GM23338 (cell line): ENCODE results near the gene TMUB1. TPM values are rescaled to one million over a fixed set of nuclear protein-coding genes. Genes with fewer than 3 reads are reported as not detected.

Experiments used
- ATAC-seq: fragments of 200-7000 bp; cut with Tn5 transposase; 3 replicates; pipeline ENCODE4 v1.9.1; 2020
- DNase-seq: peaks from one replicate; pipeline ENCODE4 v3.0.0-alpha.2; 2015; ENCODE audit warnings: low spot score
- H2AFZ ChIP-seq: fragments of 200-600 bp; sonication (generic); 2 replicates; pipeline ENCODE4 v1.8.0; 2016; ENCODE audit warnings: antibody characterized with exemption, mild to moderate bottlenecking, moderate library complexity
- H3F3A ChIP-seq: fragments of 200-600 bp; sonication (generic); replicated peaks from 2 replicates; pipeline ENCODE4 v1.8.0; 2017; ENCODE audit warnings: antibody characterized with exemption, mixed run types, low read depth
- H3K27ac ChIP-seq: fragments of 200-600 bp; sonication (generic); 2 replicates; pipeline ENCODE4 v1.6.1; 2016; ENCODE audit warnings: low read depth
- H3K27me3 ChIP-seq: fragments of 200-600 bp; sonication (generic); 2 replicates; pipeline ENCODE4 v1.8.0; 2016; ENCODE audit warnings: mild to moderate bottlenecking, mixed run types, moderate library complexity; ENCODE audit not compliant: insufficient read depth
- H3K36me3 ChIP-seq: fragments of 200-600 bp; sonication (generic); 2 replicates; pipeline ENCODE4 v1.8.0; 2016; ENCODE audit warnings: mild to moderate bottlenecking; ENCODE audit not compliant: insufficient read depth
- H3K4me1 ChIP-seq: fragments of 200-600 bp; sonication (generic); 2 replicates; pipeline ENCODE4 v1.8.0; 2016; ENCODE audit warnings: mild to moderate bottlenecking, moderate library complexity; ENCODE audit not compliant: insufficient read depth
- H3K4me2 ChIP-seq: fragments of 200-600 bp; sonication (generic); 2 replicates; pipeline ENCODE4 v1.7.1; 2017; ENCODE audit warnings: mixed run types
- H3K4me3 ChIP-seq: fragments of 200-600 bp; sonication (generic); 2 replicates; pipeline ENCODE4 v1.6.1; 2016; ENCODE audit warnings: mixed run types
- H3K79me2 ChIP-seq: fragments of 200-600 bp; sonication (generic); replicated peaks from 2 replicates; pipeline ENCODE4 v1.8.0; 2017; ENCODE audit warnings: mild to moderate bottlenecking; ENCODE audit not compliant: insufficient read depth
- H3K9me2 ChIP-seq: fragments of 200-600 bp; sonication (generic); 2 replicates; pipeline ENCODE4 v1.8.0; 2017; ENCODE audit not compliant: insufficient read depth
- H4K20me1 ChIP-seq: fragments of 200-600 bp; sonication (generic); replicated peaks from 2 replicates; pipeline ENCODE4 v1.8.0; 2017; ENCODE audit warnings: mild to moderate bottlenecking; ENCODE audit not compliant: insufficient read depth
- H3K27ac Mint-ChIP-seq: 2 replicates; pipeline ENCODE4 v1.8.0; 2020; ENCODE audit warnings: inconsistent platforms, mild to moderate bottlenecking, moderate library complexity, mixed read lengths
- H3K27me3 Mint-ChIP-seq: 3 replicates; pipeline ENCODE4 v1.8.0; 2022; ENCODE audit warnings: low read depth, mild to moderate bottlenecking, moderate library complexity, mixed read lengths, inconsistent platforms; ENCODE audit not compliant: insufficient read depth, poor library complexity
- H3K36me3 Mint-ChIP-seq: 3 replicates; pipeline ENCODE4 v1.8.0; 2021; ENCODE audit warnings: low read depth, mild to moderate bottlenecking, inconsistent platforms, moderate library complexity, mixed read lengths
- H3K4me1 Mint-ChIP-seq: 3 replicates; pipeline ENCODE4 v1.8.0; 2020; ENCODE audit warnings: mild to moderate bottlenecking, inconsistent platforms, mixed read lengths
- H3K4me3 Mint-ChIP-seq: 3 replicates; pipeline ENCODE4 v1.8.0; 2021; ENCODE audit warnings: moderate library complexity, mild to moderate bottlenecking, inconsistent platforms, mixed read lengths
- H3K9me3 Mint-ChIP-seq: 3 replicates; pipeline ENCODE4 v1.8.0; 2020; ENCODE audit warnings: moderate library complexity, mild to moderate bottlenecking, inconsistent platforms, mixed read lengths
- ZNF462 ChIP-seq: fragments of 250-450 bp; sonication (Bioruptor Pico); IDR thresholded peaks from 2 replicates; pipeline ENCODE4 v1.5.0; 2020; ENCODE audit warnings: mild to moderate bottlenecking, moderate library complexity
- polyA plus RNA-seq: library from polyadenylated mRNA; unstranded; fragments of >200 nt; fragmentation: Nextera tagmentation; extraction: Ambion mirVana; gene quantifications from 2 replicates; pipeline ENCODE4 v1.2.1, GENCODE V29; 2016
- total RNA-seq: library from RNA; depleted of rRNA; stranded (reverse); fragments of >200 nt; shearing (Covaris generic); gene quantifications from 2 replicates; pipeline ENCODE4 v1.2.3, GENCODE V29; 2014
- TF ChIP-seq, protein P1 (sequence below), 2 experiments: fragments of 200-600 bp in 1 of 2; sonication (generic) in 1 of 2; conservative IDR thresholded peaks; 2 replicates each; pipeline versions ENCODE4 v1.5.1 to v1.6.1; 2016 to 2017; ENCODE audit warnings: antibody characterized with exemption in 2 of 2, low read depth in 2 of 2, mild to moderate bottlenecking in 2 of 2, moderate library complexity in 1 of 2

Gene TMUB1
- total and polyA plus RNA-seq, 2 experiments from 2014 or later, result 47.6 to 61.1 TPM

- Histone ChIP-seq H2AFZ (no peak overlapping the region), H3K4me1 (peaks cover 25% of the 10 kb centered on the region), H3K27me3 (no peaks in the 10 kb centered on the region), H4K20me1 (peaks cover 12% of the 10 kb centered on the region), H3K27ac (0 out of 2 replicates have a peak overlapping the region, but pooled peaks have one; percentile 26), H3K79me2 (peaks cover 6% of the 10 kb centered on the region; the same call in 1 of the 2 replicates), H3K36me3 (peaks cover 3% of the 10 kb centered on the region; the same call in 1 of the 2 replicates), H3F3A (0 out of 2 replicates have a peak, but pooled peaks cover 15% of the 10 kb centered on the region), H3K9me2 (no peaks in the 10 kb centered on the region), H3K4me2 (peak overlapping the region; percentile 60), H3K4me3 (no peak overlapping the region)
- DNase-seq (peak; percentile 85), ATAC-seq (peak; percentile 44)
- Mint-ChIP-seq H3K4me1 (peaks cover 31% of the 10 kb centered on the region), H3K27ac (no peak overlapping the region), H3K4me3 (no peak overlapping the region), H3K36me3 (peaks cover 31% of the 10 kb centered on the region), H3K9me3 (peaks cover 2% of the 10 kb centered on the region; the same call in 1 of the 3 replicates), H3K27me3 (peaks cover 22% of the 10 kb centered on the region)
- no peak for TF ChIP-seq ZNF462
- TF ChIP-seq, protein P1, sequence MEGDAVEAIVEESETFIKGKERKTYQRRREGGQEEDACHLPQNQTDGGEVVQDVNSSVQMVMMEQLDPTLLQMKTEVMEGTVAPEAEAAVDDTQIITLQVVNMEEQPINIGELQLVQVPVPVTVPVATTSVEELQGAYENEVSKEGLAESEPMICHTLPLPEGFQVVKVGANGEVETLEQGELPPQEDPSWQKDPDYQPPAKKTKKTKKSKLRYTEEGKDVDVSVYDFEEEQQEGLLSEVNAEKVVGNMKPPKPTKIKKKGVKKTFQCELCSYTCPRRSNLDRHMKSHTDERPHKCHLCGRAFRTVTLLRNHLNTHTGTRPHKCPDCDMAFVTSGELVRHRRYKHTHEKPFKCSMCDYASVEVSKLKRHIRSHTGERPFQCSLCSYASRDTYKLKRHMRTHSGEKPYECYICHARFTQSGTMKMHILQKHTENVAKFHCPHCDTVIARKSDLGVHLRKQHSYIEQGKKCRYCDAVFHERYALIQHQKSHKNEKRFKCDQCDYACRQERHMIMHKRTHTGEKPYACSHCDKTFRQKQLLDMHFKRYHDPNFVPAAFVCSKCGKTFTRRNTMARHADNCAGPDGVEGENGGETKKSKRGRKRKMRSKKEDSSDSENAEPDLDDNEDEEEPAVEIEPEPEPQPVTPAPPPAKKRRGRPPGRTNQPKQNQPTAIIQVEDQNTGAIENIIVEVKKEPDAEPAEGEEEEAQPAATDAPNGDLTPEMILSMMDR (conservative IDR thresholded peaks at IDR 0.05; ENCODE audit: low read depth in 2 of 2), result peak; percentile 52 to 56
Observed at GRCh38 chr7:151076863-151077704, 6.2 kb downstream of the TMUB1 start.
